Small intestine (tissue), 7 donors: ENCODE data around the gene CD7. TPM values are rescaled to one million over a fixed set of nuclear protein-coding genes. Genes with fewer than 3 reads are reported as not detected.
A peak's percentile ranks its signal among the peaks of the same experiment; 100 is the strongest.

Experiments used
- DNase-seq, 2 donors: peaks; one replicate each; pipeline versions ENCODE4 v3.0.0 to v3.0.0-alpha.2; 2013
- FAIRE-seq: peaks from 2 replicates; lab custom pipeline; 2012; peaks lifted over from hg19 to GRCh38; lab: Jason Lieb, UNC
- H3K27ac ChIP-seq, 3 donors: one replicate each; pipeline ENCODE4 v1.5.1; 2013; ENCODE audit warnings: low read length in 2 of 3, mild to moderate bottlenecking in 2 of 3, control low read depth in 1 of 3, inconsistent platforms in 1 of 3, low read depth in 1 of 3, moderate library complexity in 1 of 3
- H3K27me3 ChIP-seq, 3 donors: one replicate each; pipeline ENCODE4 v1.6.1; 2013; ENCODE audit warnings: low read length in 3 of 3, inconsistent platforms in 1 of 3; ENCODE audit not compliant: control insufficient read depth in 3 of 3, insufficient read depth in 3 of 3
- H3K36me3 ChIP-seq, 3 donors: one replicate each; pipeline ENCODE4 v1.6.1; 2013; ENCODE audit warnings: low read length in 3 of 3, inconsistent platforms in 1 of 3, low read depth in 1 of 3, mild to moderate bottlenecking in 1 of 3, moderate library complexity in 1 of 3; ENCODE audit not compliant: control insufficient read depth in 3 of 3, insufficient read depth in 2 of 3
- H3K4me1 ChIP-seq, 3 donors: one replicate each; pipeline ENCODE4 v1.6.1; 2013; ENCODE audit warnings: low read length in 2 of 3, inconsistent platforms in 1 of 3, low read depth in 1 of 3, mild to moderate bottlenecking in 1 of 3, moderate library complexity in 1 of 3; ENCODE audit not compliant: control insufficient read depth in 3 of 3, insufficient read depth in 2 of 3
- H3K4me3 ChIP-seq, 3 donors: one replicate each; pipeline ENCODE4 v1.5.1; 2013; ENCODE audit warnings: low read length in 3 of 3, control low read depth in 1 of 3, inconsistent platforms in 1 of 3, low read depth in 1 of 3, mild to moderate bottlenecking in 1 of 3, moderate library complexity in 1 of 3
- H3K9me3 ChIP-seq, 2 donors: one replicate each; pipeline ENCODE4 v1.6.1; 2013; ENCODE audit warnings: low read depth in 1 of 2, low read length in 1 of 2; ENCODE audit not compliant: control insufficient read depth in 2 of 2, insufficient read depth in 1 of 2
- WGBS, 3 donors: extraction: QIAGEN DNeasy Blood & Tissue Kit; methylation state at CpG; one replicate each; pipeline ENCODE4 v1.1.7; 2013; 5-methylcytosine and 5-hydroxymethylcytosine counted together
- polyA plus RNA-seq, 4 donors: library from polyadenylated mRNA; stranded (reverse) in 3 of 4; unstranded in 1 of 4; fragments of 200-250 nt in 3 of 4; fragments of 120-200 nt in 1 of 4; gene quantifications; one replicate each; pipeline versions ENCODE4 v1.2.1 to v1.2.3, GENCODE V29; 2013
- donor health status: healthy with polysubstance abuse.
- donor health status: control.
- donor health status: control.
- donor health status: Bipolar disorder and iron deficiency.
- donor health status: healthy.

Gene CD7
- polyA plus RNA-seq, 4 donors, result 3.4 to 10.8 (median 7.7) TPM

DNA sequence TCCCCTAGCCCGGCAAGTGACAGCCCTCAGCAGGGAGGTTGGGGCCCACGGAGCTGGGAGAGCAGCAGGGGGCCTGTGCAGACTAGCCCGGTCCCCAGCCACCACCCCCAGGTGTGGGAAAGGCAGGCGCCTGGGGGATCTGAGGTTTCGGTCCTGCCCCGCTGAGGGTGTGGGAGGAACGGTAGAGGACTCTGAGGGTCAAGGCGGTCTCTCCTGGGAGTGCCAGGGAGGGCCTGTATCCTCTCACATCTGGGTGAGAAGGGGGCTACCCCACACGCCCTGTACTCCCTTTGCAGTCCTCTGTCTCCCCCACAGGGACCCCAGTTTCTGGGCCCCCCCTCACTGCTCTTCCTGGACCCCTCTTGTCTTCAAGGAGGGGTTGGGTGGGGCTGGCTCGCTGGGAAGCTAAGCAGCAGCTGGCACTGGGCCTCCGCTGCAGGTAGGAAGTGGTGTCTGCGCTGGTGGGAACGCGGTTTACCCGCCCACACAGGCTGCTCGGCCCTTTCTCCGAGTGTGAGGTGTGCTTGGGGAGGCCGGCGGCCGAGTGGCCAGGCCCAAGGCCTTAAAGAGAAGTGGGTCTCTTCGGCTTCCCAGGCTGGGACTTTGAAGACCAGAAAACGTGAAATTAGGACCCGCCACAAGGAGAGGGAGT, 15.4 kb downstream of the CD7 start:
- Histone ChIP-seq H3K27ac (peak overlapping the region in 2 of 3 donors; percentile 12 to 34), H3K4me3 (no peak overlapping the region), H3K27me3 (no peaks in the 10 kb centered on the region), H3K4me1 (peaks cover 2 to 58% (median 5%) of the 10 kb centered on the region in 3 donors), H3K9me3 (no peaks in the 10 kb centered on the region), H3K36me3 (no peaks in the 10 kb centered on the region)
- FAIRE-seq (no peak), DNase-seq (no peak)
- 71 to 75% (median 71%) methylated on average over 21 to 23 of the region's 23 CpGs for WGBS, 3 donors

DNA sequence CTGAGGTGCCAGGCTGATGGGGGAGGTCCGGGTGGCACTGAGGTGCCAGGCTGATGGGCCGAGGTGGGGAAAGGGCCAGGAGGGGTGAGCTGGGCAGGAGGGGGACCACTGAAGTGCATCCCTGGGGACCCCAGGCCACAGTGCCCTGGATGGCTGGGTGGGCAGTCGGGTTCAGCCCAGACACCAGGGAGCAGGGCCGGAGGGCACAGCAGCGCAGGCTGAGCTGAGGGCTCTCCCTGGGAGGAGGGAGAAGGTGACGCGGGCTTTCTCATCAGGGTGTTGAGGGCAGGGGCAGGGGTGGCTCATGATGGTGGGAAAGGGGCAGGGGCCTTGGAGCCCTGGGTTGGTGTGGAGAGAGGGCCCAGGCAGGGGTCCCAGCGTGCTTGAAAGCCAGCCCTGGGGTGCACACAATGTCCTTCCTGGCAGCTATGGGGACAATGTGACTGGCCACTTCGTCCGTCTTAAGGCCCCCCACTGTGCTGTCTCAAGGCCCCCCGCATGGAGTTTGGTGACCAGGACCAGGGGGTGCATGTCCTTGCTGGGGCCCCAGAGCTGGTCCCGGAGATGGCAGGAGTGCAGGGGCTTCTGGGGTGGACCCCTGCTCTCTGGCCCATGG, 16.0 kb downstream of the CD7 start:
- peaks cover 6 to 64% (median 7%) of the 10 kb centered on the region in 3 donors for H3K4me1 ChIP-seq
- FAIRE-seq (no peak), DNase-seq (no peak)
- WGBS, 3 donors, result 77 to 91% (median 81%) methylated on average over 11 to 12 of the region's 12 CpGs
- H3K4me3 ChIP-seq, result no peak overlapping the region
- H3K9me3 ChIP-seq, result no peaks in the 10 kb centered on the region
- H3K27ac ChIP-seq, result peak overlapping the region in 2 of 3 donors; percentile 12 to 34
- no peaks in the 10 kb centered on the region for H3K36me3 ChIP-seq
- H3K27me3 ChIP-seq, result no peaks in the 10 kb centered on the region

GRCh38 chr17:82300707-82301270, 16.6 kb downstream of the CD7 start:
- Histone ChIP-seq H3K9me3 (no peaks in the 10 kb centered on the region), H3K27me3 (no peaks in the 10 kb centered on the region), H3K4me1 (peaks cover 6 to 68% (median 9%) of the 10 kb centered on the region in 3 donors), H3K36me3 (no peaks in the 10 kb centered on the region), H3K27ac (peak overlapping the region in 2 of 3 donors; percentile 12 to 17), H3K4me3 (no peak overlapping the region)
- FAIRE-seq, result no peak
- DNase-seq, result peak; percentile 64 to 67
- WGBS, 3 donors, result 25 to 34% (median 32%) methylated on average over 21 of the region's 21 CpGs

GRCh38 chr17:82300228-82300627, 17.2 kb downstream of the CD7 start:
- Histone ChIP-seq H3K27me3 (no peaks in the 10 kb centered on the region), H3K36me3 (no peaks in the 10 kb centered on the region), H3K27ac (no peak overlapping the region), H3K9me3 (no peaks in the 10 kb centered on the region), H3K4me3 (no peak overlapping the region), H3K4me1 (peaks cover 6 to 66% (median 9%) of the 10 kb centered on the region in 3 donors)
- no peak for FAIRE-seq
- DNase-seq, result no peak
- WGBS, 3 donors, result 90 to 95% (median 94%) methylated on average over 13 of the region's 13 CpGs

DNA sequence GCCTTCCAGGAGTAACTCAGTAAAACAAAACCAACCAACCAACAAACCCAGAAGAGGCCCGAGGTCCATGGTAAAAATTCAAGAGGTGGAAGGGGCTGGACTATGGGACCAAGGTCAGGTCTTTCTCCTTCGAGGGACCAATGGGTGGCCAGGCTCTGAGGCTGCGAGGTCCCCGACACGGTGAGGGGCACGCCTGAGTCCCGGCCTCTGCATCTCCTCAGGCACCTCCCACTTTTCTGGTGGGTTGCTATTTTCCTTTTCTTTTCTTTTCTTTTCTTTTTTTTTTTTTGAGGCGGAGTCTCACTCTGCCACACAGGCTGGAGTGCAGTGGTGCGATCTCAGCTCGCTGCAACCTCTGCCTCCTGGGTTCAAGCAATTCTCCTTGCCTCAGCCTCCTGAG, 18.0 kb downstream of the CD7 start:
- peaks cover 6 to 67% (median 10%) of the 10 kb centered on the region in 3 donors for H3K4me1 ChIP-seq
- H3K27ac ChIP-seq, result peak overlapping the region in 2 of 3 donors; percentile 26 to 99

DNA sequence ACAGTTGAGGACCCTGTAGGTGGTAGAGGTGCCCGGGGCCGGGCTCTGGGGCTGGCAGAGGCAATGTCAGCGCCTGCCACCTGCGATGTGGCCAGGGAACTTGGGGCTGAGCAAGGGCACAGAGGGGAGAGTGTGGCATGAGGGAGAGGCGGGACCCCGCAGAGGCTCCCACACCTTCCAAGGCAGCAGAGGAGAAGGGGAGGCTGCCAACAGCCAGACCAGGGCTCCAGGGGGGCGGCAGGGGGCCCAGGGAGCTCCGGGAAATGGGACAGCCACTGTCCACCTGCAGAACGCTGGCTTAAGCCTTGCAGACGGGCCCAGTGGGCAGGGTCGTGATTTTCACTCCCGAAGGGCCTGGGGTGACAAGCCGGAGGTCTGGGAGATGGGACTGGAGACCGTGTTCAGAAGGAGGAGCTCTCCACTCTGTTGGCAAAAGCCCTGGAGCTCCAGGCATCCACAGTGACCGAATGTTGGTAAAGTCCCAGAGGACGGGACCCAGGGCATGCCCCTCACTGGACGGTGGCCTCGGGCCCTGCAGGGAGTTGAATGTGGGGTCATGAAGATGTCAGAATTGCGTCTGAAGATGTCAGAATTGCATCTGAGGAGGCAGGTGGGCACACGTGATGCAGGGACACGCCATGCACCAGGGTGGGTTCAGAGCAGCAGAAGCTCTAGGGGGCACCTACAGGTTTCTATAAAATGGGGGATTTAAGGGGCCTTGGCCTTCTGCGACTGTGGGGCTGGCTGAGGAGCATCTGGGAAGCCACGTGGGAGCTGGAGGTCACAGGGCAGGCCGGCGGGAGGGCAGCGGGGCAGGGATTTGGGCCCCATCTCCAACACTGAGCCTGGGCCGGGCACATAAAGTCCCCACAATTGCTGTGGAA, 18.6 kb downstream of the CD7 start:
- Histone ChIP-seq H3K4me1 (peaks cover 10 to 67% (median 13%) of the 10 kb centered on the region in 3 donors), H3K36me3 (peaks cover 0 to under 1% (median 0%) of the 10 kb centered on the region in 3 donors), H3K9me3 (no peaks in the 10 kb centered on the region), H3K4me3 (peak overlapping the region; percentile 10 to 47 (median 17)), H3K27me3 (no peaks in the 10 kb centered on the region), H3K27ac (peak overlapping the region; percentile 61 to 99 (median 90))
- WGBS, 3 donors, result 63 to 70% (median 67%) methylated on average over 27 of the region's 27 CpGs
- DNase-seq (no peak), FAIRE-seq (no peak)

More for the DNA sequence above, 18.0 kb downstream of the CD7 start:
- H3K27me3 ChIP-seq, result no peaks in the 10 kb centered on the region
- FAIRE-seq (no peak), DNase-seq (no peak)
- no peaks in the 10 kb centered on the region for H3K36me3 ChIP-seq
- 80 to 88% (median 83%) methylated on average over 10 of the region's 10 CpGs for WGBS, 3 donors
- H3K9me3 ChIP-seq, result no peaks in the 10 kb centered on the region
- no peak overlapping the region for H3K4me3 ChIP-seq

GRCh38 chr17:82297714-82298537, 19.5 kb downstream of the CD7 start:
- peak overlapping the region; percentile 17 to 50 (median 47) for H3K4me3 ChIP-seq
- DNase-seq, result peak; percentile 62 to 92
- H3K36me3 ChIP-seq, result peaks cover 0 to 4% (median 0%) of the 10 kb centered on the region in 3 donors
- H3K27ac ChIP-seq, result peak overlapping the region; percentile 61 to 99 (median 90)
- no peaks in the 10 kb centered on the region for H3K27me3 ChIP-seq
- H3K4me1 ChIP-seq, result peaks cover 10 to 62% (median 13%) of the 10 kb centered on the region in 3 donors
- FAIRE-seq, result no peak
- WGBS, 3 donors, result 0 to 2% (median 1%) methylated on average over 22 to 36 of the region's 36 CpGs
- H3K9me3 ChIP-seq, result no peaks in the 10 kb centered on the region
